H54 (cell line): ENCODE results near the gene FHL1.

Experiments used
- DNase-seq: peaks from one replicate; pipeline ENCODE4 v3.0.0; 2011; ENCODE audit warnings: low spot score, mixed read lengths; ENCODE audit not compliant: insufficient read length
- FAIRE-seq: peaks from 3 replicates; lab custom pipeline; 2011; peaks lifted over from hg19 to GRCh38; lab: Jason Lieb, UNC
- POLR2A ChIP-seq: IDR thresholded peaks from 2 replicates; pipeline ENCODE4 v1.6.1; 2011; ENCODE audit warnings: low read depth, mild to moderate bottlenecking, low read length

The FHL1 gene

GRCh38 chrX:136251041-136251991 is 104.0 kb downstream of the FHL1 start, which contains the start of gene MAP7D3:
Gene MAP7D3 (minus strand): TSS chrX:136251400. CDS start chrX:136251358, 42 bp downstream.
- FAIRE-seq, result no peak
- TF ChIP-seq POLR2A, result peak; percentile 77
- peak; percentile 68 for DNase-seq

GRCh38 chrX:136255541-136255940 is 108.2 kb downstream of the FHL1 start:
- DNase-seq (no peak), FAIRE-seq (no peak)
- no peak for TF ChIP-seq POLR2A

GRCh38 chrX:136256026-136256425 is 108.7 kb downstream of the FHL1 start:
- FAIRE-seq (no peak), DNase-seq (no peak)
- TF ChIP-seq POLR2A, result no peak

GRCh38 chrX:136258951-136259350 is 111.6 kb downstream of the FHL1 start:
- no peak for FAIRE-seq
- no peak for TF ChIP-seq POLR2A
- DNase-seq, result no peak

GRCh38 chrX:136259543-136259942 is 112.2 kb downstream of the FHL1 start:
- TF ChIP-seq POLR2A, result no peak
- DNase-seq, result peak; percentile 6
- peak; percentile 78 for FAIRE-seq

- FAIRE-seq, result peak; percentile 79
- no peak for TF ChIP-seq POLR2A
- no peak for DNase-seq
Observed at GRCh38 chrX:136260776-136261175, 113.4 kb downstream of the FHL1 start.
